ENCODE measurements around the gene FAM107A.

- TF ChIP-seq CTCF (optimal IDR thresholded peaks at IDR 0.05 in 1 of 3, IDR thresholded peaks at IDR 0.05 in 1 of 3, conservative IDR thresholded peaks at IDR 0.05 in 1 of 3; ENCODE audit: extremely low read depth in 1 of 3, insufficient read depth in 2 of 3, low read length in 3 of 3) (no peak), EZH2 (IDR thresholded peaks at IDR 0.05; ENCODE audit: low read length) (no peak)
These were observed 24.2 kb downstream of the FAM107A start for GRCh38 chr3:58553003-58553402.
